DOHH2 (cell line): ENCODE measurements around the gene REEP3.

Experiments used
- H3F3A ChIP-seq: fragments of 200-600 bp; sonication (generic), shearing (Covaris generic); 2 replicates; pipeline ENCODE4 v1.6.0; 2016; ENCODE audit warnings: antibody characterized with exemption, mild to moderate bottlenecking; ENCODE audit not compliant: control insufficient read depth, insufficient read depth
- H3K27ac ChIP-seq: fragments of 200-600 bp; sonication (generic); 2 replicates; pipeline ENCODE4 v1.5.1; 2014; ENCODE audit warnings: low read depth, mild to moderate bottlenecking, low read length, moderate library complexity
- H3K27me3 ChIP-seq: fragments of 200-600 bp; sonication (generic); 2 replicates; pipeline ENCODE4 v1.6.1; 2014; ENCODE audit warnings: mild to moderate bottlenecking, low read length, mixed read lengths; ENCODE audit not compliant: control insufficient read depth
- H3K36me3 ChIP-seq: fragments of 200-600 bp; sonication (generic); 2 replicates; pipeline ENCODE4 v1.6.1; 2014; ENCODE audit warnings: mild to moderate bottlenecking, low read length, moderate library complexity, mixed read lengths; ENCODE audit not compliant: control insufficient read depth
- H3K4me1 ChIP-seq: fragments of 200-600 bp; sonication (generic); 2 replicates; pipeline ENCODE4 v1.6.1; 2014; ENCODE audit warnings: mild to moderate bottlenecking, low read length, mixed read lengths; ENCODE audit not compliant: control insufficient read depth
- H3K4me2 ChIP-seq: fragments of 200-600 bp; sonication (generic); 2 replicates; pipeline ENCODE4 v1.6.0; 2014; ENCODE audit warnings: mild to moderate bottlenecking, low read length, moderate library complexity
- H3K4me3 ChIP-seq: fragments of 200-600 bp; sonication (generic); 2 replicates; pipeline ENCODE4 v1.5.1; 2014; ENCODE audit warnings: mild to moderate bottlenecking, low read length, mixed read lengths
- H3K79me2 ChIP-seq: fragments of 200-600 bp; sonication (generic); 2 replicates; pipeline ENCODE4 v1.6.1; 2014; ENCODE audit warnings: mild to moderate bottlenecking, low read length, mixed read lengths; ENCODE audit not compliant: control insufficient read depth
- H3K9me2 ChIP-seq: fragments of 200-600 bp; sonication (generic); replicated peaks from 2 replicates; pipeline ENCODE4 v1.6.1; 2014; ENCODE audit warnings: mild to moderate bottlenecking, low read length, mixed read lengths; ENCODE audit not compliant: control insufficient read depth
- H3K9me3 ChIP-seq: fragments of 200-600 bp; sonication (generic); 2 replicates; pipeline ENCODE4 v1.6.1; 2014; ENCODE audit warnings: antibody characterized with exemption, low read length, mixed read lengths; ENCODE audit not compliant: control insufficient read depth, insufficient read depth
- H4K20me1 ChIP-seq: fragments of 200-600 bp; sonication (generic); 2 replicates; pipeline ENCODE4 v1.6.0; 2014; ENCODE audit warnings: low read depth, mild to moderate bottlenecking, antibody characterized with exemption, low read length, moderate library complexity; ENCODE audit not compliant: control insufficient read depth, insufficient read depth
- CTCF ChIP-seq: fragments of 200-600 bp; sonication (generic); IDR thresholded peaks from one replicate; pipeline ENCODE4 v1.5.1; 2014; ENCODE audit warnings: antibody characterized with exemption, mild to moderate bottlenecking, low read depth, low read length; ENCODE audit not compliant: poor library complexity, severe bottlenecking
- EZH2phosphoT487 ChIP-seq: fragments of 200-600 bp; sonication (generic); IDR thresholded peaks from 2 replicates; pipeline ENCODE4 v1.6.1; 2017; ENCODE audit warnings: borderline replicate concordance, mild to moderate bottlenecking, antibody characterized with exemption, low read length, moderate library complexity, mixed read lengths

REEP3 gene

GRCh38 chr10:63543576-63543962 is 22.4 kb downstream of the REEP3 start:
- no peak for TF ChIP-seq CTCF
- TF ChIP-seq EZH2phosphoT487 = no peak

GRCh38 chr10:63544418-63544817 is 23.2 kb downstream of the REEP3 start:
- Histone ChIP-seq H3K4me3 (no peak overlapping the region), H3K4me2 (no peak overlapping the region), H3K36me3 (no peaks in the 10 kb centered on the region), H3K9me2 (no peaks in the 10 kb centered on the region), H3K79me2 (no peaks in the 10 kb centered on the region), H3K27me3 (no peaks in the 10 kb centered on the region), H3K4me1 (no peaks in the 10 kb centered on the region), H3F3A (0 out of 2 replicates have a peak, but pooled peaks cover 3% of the 10 kb centered on the region), H3K27ac (no peak overlapping the region), H3K9me3 (no peaks in the 10 kb centered on the region), H4K20me1 (no peaks in the 10 kb centered on the region)
- TF ChIP-seq EZH2phosphoT487 = no peak
- TF ChIP-seq CTCF = no peak

More at GRCh38 chr10:63543576-63543962, 22.4 kb downstream of the REEP3 start:
- no peaks in the 10 kb centered on the region for H3K79me2 ChIP-seq
- H3K4me2 ChIP-seq = no peak overlapping the region
- no peaks in the 10 kb centered on the region for H3K27me3 ChIP-seq
- no peaks in the 10 kb centered on the region for H4K20me1 ChIP-seq
- no peaks in the 10 kb centered on the region for H3K9me2 ChIP-seq
- H3K9me3 ChIP-seq = no peaks in the 10 kb centered on the region
- no peak overlapping the region for H3K4me3 ChIP-seq
- H3K27ac ChIP-seq = no peak overlapping the region
- 0 out of 2 replicates have a peak, but pooled peaks cover 3% of the 10 kb centered on the region for H3F3A ChIP-seq
- H3K4me1 ChIP-seq = no peaks in the 10 kb centered on the region
- no peaks in the 10 kb centered on the region for H3K36me3 ChIP-seq

- no peaks in the 10 kb centered on the region for H3K79me2 ChIP-seq
- H3K4me2 ChIP-seq = no peak overlapping the region
- no peak overlapping the region for H3K4me3 ChIP-seq
Measured at GRCh38 chr10:63547628-63548360, 26.6 kb downstream of the REEP3 start.

More at GRCh38 chr10:63547628-63548360, 26.6 kb downstream of the REEP3 start:
- Histone ChIP-seq H3K4me1 (no peaks in the 10 kb centered on the region), H3F3A (no peaks in the 10 kb centered on the region), H3K36me3 (no peaks in the 10 kb centered on the region), H3K9me3 (no peaks in the 10 kb centered on the region), H4K20me1 (no peaks in the 10 kb centered on the region), H3K27me3 (no peaks in the 10 kb centered on the region), H3K9me2 (no peaks in the 10 kb centered on the region), H3K27ac (no peak overlapping the region)
- TF ChIP-seq EZH2phosphoT487 (no peak), CTCF (no peak)
